GM12878 (cell line): ENCODE data around the gene KANSL2. TPM values are rescaled to one million over a fixed set of nuclear protein-coding genes. Genes with fewer than 3 reads are reported as not detected.

ENCODE experiments used
- ATAC-seq: fragments of 200-7000 bp; cut with Tn5 transposase; 3 replicates; pipeline ENCODE4 v1.9.1; 2020; ENCODE audit warnings: mild to moderate bottlenecking, moderate library complexity
- BruUV-seq: library from RNA; stranded (reverse); fragments of 400-500 nt; replicated peaks from 2 replicates; lab custom pipeline; 2021; lab: Mats Ljungman, UMichigan
- CTCF ChIA-PET: fragments of 300-600 bp; sonication (Branson Sonifier 250); formaldehyde crosslinking; extraction: SDS; loops from one replicate; lab custom pipeline; 2021; ENCODE audit warnings: inconsistent platforms; lab: Yijun Ruan, JAX
- POLR2A ChIA-PET: fragments of 350-600 bp; formaldehyde crosslinking; extraction: SDS; loops from one replicate; lab custom pipeline; 2021; ENCODE audit warnings: inconsistent platforms; lab: Charles Lee
- RAD21 ChIA-PET: fragments of 300-600 bp; sonication (Branson Sonifier 250); formaldehyde crosslinking; loops from one replicate; lab custom pipeline; 2023; ENCODE audit warnings: antibody characterized with exemption; ENCODE audit not compliant: unreplicated experiment; lab: Charles Lee
- SMC1A ChIA-PET: fragments of 300-600 bp; sonication (Branson Sonifier 250); formaldehyde crosslinking; loops from one replicate; lab custom pipeline; 2023; ENCODE audit not compliant: unreplicated experiment, uncharacterized antibody; lab: Charles Lee
- DNase-seq: peaks from one replicate; pipeline ENCODE4 v3.0.0-alpha.2; 2011; ENCODE audit warnings: low read depth, low spot score
- FAIRE-seq: peaks from 3 replicates; lab custom pipeline; 2011; peaks lifted over from hg19 to GRCh38; lab: Jason Lieb, UNC
- H2AFZ ChIP-seq: 2 replicates; pipeline ENCODE4 v1.6.0; 2011; ENCODE audit warnings: low read depth, low read length, control low read depth; ENCODE audit not compliant: control insufficient read depth
- H3K27ac ChIP-seq: 2 replicates; pipeline ENCODE4 v1.5.1; 2011; ENCODE audit warnings: control low read depth; ENCODE audit not compliant: control insufficient read depth, insufficient read depth
- H3K27me3 ChIP-seq, 2 experiments: replicated peaks in 1 of 2; 2 replicates each; pipeline versions ENCODE4 v1.6.0 to v1.6.1; 2011; ENCODE audit warnings: low read length in 1 of 2; ENCODE audit not compliant: control insufficient read depth in 2 of 2, insufficient read depth in 2 of 2
- H3K36me3 ChIP-seq, 2 experiments: 2 replicates each; pipeline ENCODE4 v1.5.1; 2011; ENCODE audit warnings: low read length in 1 of 2; ENCODE audit not compliant: control insufficient read depth in 2 of 2, insufficient read depth in 2 of 2
- H3K4me1 ChIP-seq: 2 replicates; pipeline ENCODE4 v1.6.1; 2011; ENCODE audit warnings: mild to moderate bottlenecking, low read length, moderate library complexity, mixed read lengths; ENCODE audit not compliant: control insufficient read depth, insufficient read depth
- H3K4me2 ChIP-seq: 2 replicates; pipeline ENCODE4 v1.6.0; 2011; ENCODE audit warnings: control low read depth; ENCODE audit not compliant: control insufficient read depth, insufficient read depth
- H3K4me3 ChIP-seq: fragments of 200-600 bp; sonication (generic); 2 replicates; pipeline ENCODE4 v1.5.1; 2016
- H3K79me2 ChIP-seq: 2 replicates; pipeline ENCODE4 v1.6.0; 2011; ENCODE audit warnings: low read length; ENCODE audit not compliant: control insufficient read depth, insufficient read depth
- H3K9ac ChIP-seq: 2 replicates; pipeline ENCODE4 v1.8.0; 2011; ENCODE audit warnings: low read length, control low read depth, mixed read lengths; ENCODE audit not compliant: control insufficient read depth, insufficient read depth
- H3K9me3 ChIP-seq: replicated peaks from 3 replicates; pipeline ENCODE4 v1.5.1; 2011; ENCODE audit warnings: mild to moderate bottlenecking, low read length; ENCODE audit not compliant: control insufficient read depth, insufficient read depth
- H4K20me1 ChIP-seq: 2 replicates; pipeline ENCODE4 v1.6.0; 2011; ENCODE audit not compliant: control insufficient read depth, insufficient read depth
- ATF3 ChIP-seq: IDR thresholded peaks from 2 replicates; pipeline ENCODE4 v1.6.1; 2011; ENCODE audit warnings: low read depth, mild to moderate bottlenecking, low read length, moderate library complexity, borderline replicate concordance; ENCODE audit errors: extremely low read depth
- BCLAF1 ChIP-seq: fragments of 450-650 bp; IDR thresholded peaks from 2 replicates; pipeline ENCODE4 v1.6.1; 2017; ENCODE audit warnings: antibody characterized with exemption, mild to moderate bottlenecking, moderate library complexity
- BRCA1 ChIP-seq: IDR thresholded peaks from 2 replicates; pipeline ENCODE4 v1.6.1; 2011; ENCODE audit warnings: low read depth, low read length, improper control_type of control experiment
- CHD1 ChIP-seq: IDR thresholded peaks from 2 replicates; pipeline ENCODE4 v1.6.1; 2012; ENCODE audit warnings: low read depth, low read length, improper control_type of control experiment
- CREM ChIP-seq: IDR thresholded peaks from 2 replicates; pipeline ENCODE4 v1.6.1; 2014; ENCODE audit warnings: antibody characterized with exemption, low read depth
- GABPA ChIP-seq: IDR thresholded peaks from 2 replicates; pipeline ENCODE4 v1.6.1; 2014; ENCODE audit warnings: antibody characterized with exemption, low read depth, mild to moderate bottlenecking, inconsistent platforms
- NBN ChIP-seq: fragments of 450-650 bp; IDR thresholded peaks from 2 replicates; pipeline ENCODE4 v1.6.1; 2016
- NFYA ChIP-seq: IDR thresholded peaks from 2 replicates; pipeline ENCODE4 v1.6.1; 2011; ENCODE audit warnings: low read depth, mild to moderate bottlenecking, low read length, improper control_type of control experiment, borderline replicate concordance
- NR2C2 ChIP-seq: IDR thresholded peaks from 2 replicates; pipeline ENCODE4 v1.6.1; 2011; ENCODE audit warnings: borderline replicate concordance, low read depth; ENCODE audit not compliant: control insufficient read depth, insufficient read length
- SIN3A ChIP-seq: IDR thresholded peaks from 2 replicates; pipeline ENCODE4 v1.6.1; 2012; ENCODE audit warnings: low read depth, low read length, improper control_type of control experiment
- SP1 ChIP-seq: IDR thresholded peaks from one replicate; pipeline ENCODE4 v1.6.1; 2011; ENCODE audit warnings: low read depth, low read length
- TARDBP ChIP-seq: IDR thresholded peaks from 2 replicates; pipeline ENCODE4 v1.6.1; 2016; ENCODE audit warnings: borderline replicate concordance
- TCF3 ChIP-seq: IDR thresholded peaks from 2 replicates; pipeline ENCODE4 v1.6.1; 2012; ENCODE audit warnings: low read depth, mild to moderate bottlenecking, low read length, borderline replicate concordance; ENCODE audit not compliant: insufficient read depth
- WGBS: methylation state at CpG from one replicate; pipeline ENCODE4 v1.1.6; 2016; ENCODE audit warnings: low lambda C conversion rate; ENCODE audit not compliant: insufficient replicate concordance, insufficient coverage; ENCODE audit errors: missing lambda C conversion rate; 5-methylcytosine and 5-hydroxymethylcytosine counted together
- in situ Hi-C: fragments of 300-500 bp; cut with MboI; formaldehyde crosslinking; loops from 9 replicates; pipeline ENCODE4 v1.14.3; 2018; ENCODE audit warnings: mixed read lengths
- intact Hi-C: fragments of 100-400 bp; cut with micrococcal nuclease; formaldehyde crosslinking; loops from one replicate; pipeline ENCODE4 v1.14.2; 2022; ENCODE audit not compliant: unreplicated experiment
- polyA plus RNA-seq, 11 experiments: library from polyadenylated mRNA; depleted of rRNA in 4 of 11; unstranded in 6 of 11; stranded (reverse) in 5 of 11; fragments of >200 nt; fragmentation: Nextera tagmentation in 4 of 11; fragmentation: Illumina TruSeq in 1 of 11; extraction: Ambion mirVana in 4 of 11; extraction: Trizol in 1 of 11; gene quantifications; 1 replicate in 1 of 11; 2 replicates in 10 of 11; pipeline versions ENCODE4 v1.2.1 to v1.2.3, GENCODE V29; 2011 to 2016; ENCODE audit warnings: inconsistent platforms in 2 of 11, missing spikeins in 2 of 11, low read depth in 1 of 11
- total RNA-seq, 4 experiments: library from RNA; depleted of rRNA in 3 of 4; stranded (reverse); fragments of >200 nt in 3 of 4; fragmentation: Illumina TruSeq in 1 of 4; extraction: Trizol in 1 of 4; gene quantifications; 2 replicates each; pipeline versions ENCODE4 v1.2.1 to v1.2.3, GENCODE V29; 2013 to 2021

Gene KANSL2
- total and polyA plus RNA-seq, 10 of the 15 experiments (the other 5 are each of a cell fraction or from before 2014, with no cell fraction given), result 28.1 to 54.8 (median 40.9) TPM

GRCh38 chr12:48695859-48696258, 13.8 kb upstream of the KANSL2 start:
- DNase-seq (no peak), ATAC-seq (no peak), FAIRE-seq (no peak)
- intact Hi-C loops, result no loop called here
- ChIA-PET POLR2A (interaction anchor here (0.6 kb wide), 1 partner anchor 191 kb away, joined by 5 read pairs; no protein-coding TSS in a partner anchor), SMC1A (no interaction called here), RAD21 (no interaction called here), CTCF (no interaction called here)
- Histone ChIP-seq H2AFZ (no peak overlapping the region), H4K20me1 (no peaks in the 10 kb centered on the region), H3K27me3 (no peaks in the 10 kb centered on the region), H3K36me3 (peaks cover 9 to 36% of the 10 kb centered on the region in 2 experiments), H3K4me3 (no peak overlapping the region), H3K9ac (no peak overlapping the region), H3K4me2 (no peak overlapping the region), H3K79me2 (no peaks in the 10 kb centered on the region), H3K27ac (no peak overlapping the region), H3K9me3 (no peaks in the 10 kb centered on the region), H3K4me1 (no peaks in the 10 kb centered on the region)
- in situ Hi-C loops, result no loop called here
- no peak for TF ChIP-seq TCF3
- 100% methylated on average over 2 of the region's 2 CpGs for WGBS
- no TSS peak for BruUV-seq

DNA sequence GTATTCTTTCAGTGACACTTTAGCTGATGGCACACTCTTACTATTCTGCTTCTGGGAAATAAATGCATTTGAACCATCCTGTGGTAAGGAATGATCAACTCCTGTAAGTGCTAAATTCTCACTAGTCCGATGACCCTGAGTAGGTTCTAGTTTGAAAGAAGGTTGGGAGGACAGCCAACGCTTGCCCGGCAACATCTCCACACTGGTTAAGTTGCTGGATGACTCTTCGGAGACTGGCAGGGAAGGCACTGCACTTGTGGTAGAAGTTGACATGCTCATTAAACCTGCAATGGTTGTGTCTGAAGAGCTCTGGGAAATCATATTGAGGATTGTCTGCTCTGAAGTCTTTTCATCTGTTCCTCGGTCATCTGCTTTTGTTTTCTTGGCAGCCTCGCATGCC, 12.0 kb upstream of the KANSL2 start:
- TSS peak; percentile 9 for BruUV-seq
- ATAC-seq, result no peak
- TF ChIP-seq CHD1 (no peak), SIN3A (no peak), TARDBP (no peak), NBN (no peak), CREM (no peak), GABPA (no peak), NR2C2 (no peak), NFYA (no peak), BRCA1 (no peak), SP1 (no peak), ATF3 (no peak), BCLAF1 (no peak)

More for the DNA sequence above, 12.0 kb upstream of the KANSL2 start:
- no peaks in the 10 kb centered on the region for H4K20me1 ChIP-seq
- peaks cover 9 to 36% of the 10 kb centered on the region in 2 experiments for H3K36me3 ChIP-seq
- 89% methylated on average over 6 of the region's 6 CpGs for WGBS
- FAIRE-seq (no peak), DNase-seq (no peak)
- ChIA-PET POLR2A (no interaction called here), SMC1A (no interaction called here), CTCF (no interaction called here), RAD21 (no interaction called here)
- no peak overlapping the region for H3K9ac ChIP-seq
- H2AFZ ChIP-seq, result no peak overlapping the region
- H3K9me3 ChIP-seq, result no peaks in the 10 kb centered on the region
- H3K4me2 ChIP-seq, result no peak overlapping the region
- intact Hi-C loops (no loop called here), in situ Hi-C loops (no loop called here)
- no peaks in the 10 kb centered on the region for H3K27me3 ChIP-seq
- no peak overlapping the region for H3K4me3 ChIP-seq
- no peak overlapping the region for H3K27ac ChIP-seq
- H3K4me1 ChIP-seq, result no peaks in the 10 kb centered on the region
- no peaks in the 10 kb centered on the region for H3K79me2 ChIP-seq
